Renal pelvis (tissue), 4 donors: ENCODE results near the gene TCTA. TPM values are rescaled to one million over a fixed set of nuclear protein-coding genes. Genes with fewer than 3 reads are reported as not detected.
"Not testable (repeated sequence)": the region's sequence is repeated elsewhere in the genome, so short reads cannot be mapped to it uniquely, and the experiment has no call there.

Experiments
- DNase-seq: peaks from one replicate; pipeline ENCODE4 v3.0.0-alpha.2; 2013
- polyA plus RNA-seq, 3 donors: library from polyadenylated mRNA; unstranded; fragments of 120-200 nt; gene quantifications; one replicate each; pipeline ENCODE4 v1.2.1, GENCODE V29; 2013; ENCODE audit not compliant: insufficient read length in 3 of 3

TCTA gene
- polyA plus RNA-seq, 3 donors: 32.5 to 40.4 (median 36.1) TPM

DNA sequence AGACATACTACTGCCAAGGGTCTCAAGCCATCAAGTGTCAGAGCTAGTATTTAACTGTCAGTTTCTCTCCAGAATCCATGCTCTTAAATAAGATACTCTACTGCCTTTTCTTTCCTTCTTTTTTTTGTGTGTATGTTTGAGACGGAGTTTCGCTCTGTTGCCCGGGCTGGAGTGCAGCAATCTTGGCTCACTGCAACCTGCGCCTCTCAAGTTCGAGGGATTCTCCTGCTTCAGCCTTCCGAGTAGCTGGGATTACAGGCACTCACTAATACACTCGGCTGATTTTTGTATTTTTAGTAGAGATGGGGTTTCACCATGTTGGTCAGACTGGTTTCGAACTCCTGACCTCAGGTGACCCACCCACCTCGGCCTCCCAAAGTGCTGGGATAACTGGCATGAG lies 6.7 kb upstream of the TCTA start:
- not testable (repeated sequence) for DNase-seq

- DNase-seq: no peak
Observed at GRCh38 chr3:49406571-49407565, 5.4 kb upstream of the TCTA start.

- no peak for DNase-seq
Observed at GRCh38 chr3:49410066-49410845, 2.0 kb upstream of the TCTA start.

DNA sequence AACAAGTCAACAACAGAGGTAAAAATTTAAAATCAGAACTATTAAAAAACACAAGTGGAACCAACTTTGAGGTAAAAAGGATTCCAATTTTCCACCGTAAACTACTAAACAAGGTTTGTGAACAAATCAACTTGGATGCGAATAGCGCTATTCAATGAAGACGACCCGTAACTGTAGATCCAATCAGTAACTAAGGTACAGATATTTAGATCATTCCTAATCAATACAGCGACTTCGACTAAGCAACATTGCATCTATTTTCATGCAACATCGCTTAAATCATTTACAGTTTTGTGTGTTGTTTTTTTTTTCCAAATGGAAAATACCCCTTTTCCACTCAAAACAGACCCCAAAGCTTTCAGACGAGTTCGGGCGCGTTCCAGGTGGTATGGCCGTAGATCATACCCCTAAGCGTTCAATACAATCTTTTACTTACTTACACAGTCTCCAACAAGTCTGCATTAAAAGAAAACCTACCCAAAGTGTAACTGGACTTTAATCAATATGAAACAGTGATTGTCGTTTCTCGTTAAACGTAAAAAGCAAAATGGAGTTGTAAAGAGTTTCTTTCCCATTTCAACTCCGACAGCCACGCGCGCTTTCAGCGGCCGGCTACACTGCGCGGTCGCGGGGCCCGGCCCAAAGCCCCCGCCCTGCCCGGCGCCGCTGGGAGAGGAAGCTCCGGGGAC lies 1.2 kb upstream of the TCTA start:
- DNase-seq: peak; percentile 24

DNA sequence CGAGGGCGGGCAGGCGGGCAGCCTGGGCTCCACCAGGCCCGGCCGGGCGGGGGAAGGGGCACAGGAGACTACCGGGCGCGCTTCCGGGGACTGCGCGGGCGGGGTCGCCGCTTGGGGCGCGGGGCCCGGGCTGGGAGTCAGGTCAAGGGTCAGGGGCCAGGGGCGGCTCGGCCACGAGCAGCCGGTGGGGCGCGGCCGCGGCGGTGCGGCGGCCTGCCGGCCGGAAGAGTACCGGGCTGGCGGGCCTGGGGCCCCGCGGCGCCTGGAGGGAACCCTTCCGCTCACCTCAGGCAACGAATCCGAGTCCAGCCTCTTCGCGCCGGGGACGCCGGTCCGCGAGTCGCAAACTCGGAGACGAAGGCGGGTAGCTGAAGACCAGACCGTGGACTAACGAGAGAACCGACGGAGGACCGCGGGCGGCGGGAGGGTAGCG lies 672 bp upstream of the TCTA start:
- no peak for DNase-seq

- DNase-seq: no peak
Observed at GRCh38 chr3:49412632-49413337, 562 bp downstream of the TCTA start.

DNA sequence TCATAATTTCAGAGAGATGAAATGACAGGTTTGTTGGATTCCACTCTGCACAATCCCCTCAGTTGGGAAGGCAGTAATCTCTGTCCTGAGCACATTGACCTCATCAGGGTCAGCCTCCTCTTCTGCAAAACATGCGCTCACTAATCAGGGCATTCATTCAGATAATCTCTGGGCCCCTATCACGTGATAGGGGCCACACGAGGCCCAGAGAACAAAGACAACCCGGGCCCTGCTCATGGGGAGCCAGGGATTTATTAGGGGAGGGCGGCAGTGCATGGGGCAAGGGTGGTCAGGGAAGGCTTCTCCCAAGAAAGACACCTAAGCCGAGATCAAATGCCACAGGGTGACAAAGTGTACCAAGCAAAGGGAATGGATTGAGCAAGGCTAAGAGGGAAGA lies 1.1 kb downstream of the TCTA start:
- DNase-seq: no peak

- DNase-seq: no peak
Observed at GRCh38 chr3:49414753-49415152, 2.5 kb downstream of the TCTA start.

- peak; percentile 29 for DNase-seq
Observed at GRCh38 chr3:49415931-49416601, 3.8 kb downstream of the TCTA start.

GRCh38 chr3:49416867-49417266 lies 4.6 kb downstream of the TCTA start:
- no peak for DNase-seq

DNA sequence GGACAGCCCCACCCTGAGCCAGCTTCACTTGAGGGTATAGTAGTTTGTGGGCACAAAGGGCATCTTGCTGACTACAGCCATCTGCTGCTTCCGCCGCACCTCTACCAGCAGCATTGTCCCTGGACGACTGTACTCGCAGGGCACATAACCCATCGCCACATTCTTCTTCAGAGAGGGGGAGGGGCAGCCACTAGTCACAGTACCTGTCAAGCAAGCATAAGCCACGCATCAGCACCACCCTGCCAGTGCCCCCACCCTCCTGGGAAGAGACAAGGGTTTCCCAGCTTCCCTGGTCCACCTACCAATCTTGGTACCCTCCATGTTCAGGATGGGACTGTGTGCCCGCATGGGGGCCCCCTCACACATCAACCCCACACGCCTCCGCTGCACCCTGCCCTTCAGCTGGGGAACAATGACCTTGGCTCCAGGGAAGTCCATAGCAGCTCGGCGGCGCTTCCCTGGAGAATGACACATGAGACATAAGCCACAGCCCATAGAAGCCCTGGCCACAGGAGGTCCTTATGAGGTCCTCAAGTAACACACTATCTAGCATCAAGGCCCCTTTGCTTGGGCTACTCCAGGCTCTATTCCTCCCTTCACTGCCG lies 5.4 kb downstream of the TCTA start:
- DNase-seq: no peak

GRCh38 chr3:49421890-49422378 lies 9.7 kb downstream of the TCTA start:
- no peak for DNase-seq

DNA sequence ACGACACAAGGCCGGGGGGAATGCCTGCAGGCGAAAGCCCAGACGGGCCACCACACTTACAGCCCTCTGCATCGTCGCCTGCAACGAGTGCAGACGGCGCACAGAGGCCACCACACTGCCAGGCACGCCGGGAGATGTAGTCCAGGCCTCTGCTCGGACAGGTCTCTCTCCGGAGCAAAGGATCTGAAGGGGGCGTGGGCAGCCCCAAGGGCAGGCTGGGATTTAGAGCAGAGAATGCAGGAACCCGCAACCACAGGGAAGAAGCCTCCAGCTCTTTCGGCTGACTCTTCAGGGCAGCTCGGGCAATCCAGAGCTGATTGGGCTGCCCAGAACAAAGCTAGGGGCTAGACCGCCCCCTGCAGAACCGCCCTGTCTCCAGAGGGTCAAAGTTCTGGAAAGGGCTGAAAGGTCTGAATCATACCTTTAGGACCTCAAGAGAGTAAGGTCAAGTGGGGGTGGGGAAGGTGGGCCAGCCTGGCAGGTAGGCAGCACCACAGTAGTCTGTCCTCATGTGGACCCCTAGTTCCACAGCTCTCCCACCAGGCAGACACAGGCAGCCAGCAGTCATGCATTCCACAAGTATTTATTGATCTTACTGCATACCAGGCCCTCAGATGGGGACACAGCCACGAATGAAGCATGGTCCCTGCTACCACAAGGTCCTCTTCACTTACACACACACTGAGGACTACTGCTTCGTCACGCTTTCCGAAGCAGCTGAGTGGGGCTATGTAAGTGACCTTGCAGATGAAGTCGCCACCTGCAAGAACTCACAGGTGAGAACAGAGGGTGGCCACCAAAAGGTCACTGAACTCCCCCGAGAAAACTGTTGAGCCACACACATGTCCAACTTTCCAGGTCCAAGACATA lies 10.4 kb downstream of the TCTA start, which contains the start of gene AMT:
TSS of gene AMT (minus strand) at position 95 of the 870 bp plus-strand sequence. CDS start at position 72, 23 bp downstream.
- peak; percentile 67 for DNase-seq

DNA sequence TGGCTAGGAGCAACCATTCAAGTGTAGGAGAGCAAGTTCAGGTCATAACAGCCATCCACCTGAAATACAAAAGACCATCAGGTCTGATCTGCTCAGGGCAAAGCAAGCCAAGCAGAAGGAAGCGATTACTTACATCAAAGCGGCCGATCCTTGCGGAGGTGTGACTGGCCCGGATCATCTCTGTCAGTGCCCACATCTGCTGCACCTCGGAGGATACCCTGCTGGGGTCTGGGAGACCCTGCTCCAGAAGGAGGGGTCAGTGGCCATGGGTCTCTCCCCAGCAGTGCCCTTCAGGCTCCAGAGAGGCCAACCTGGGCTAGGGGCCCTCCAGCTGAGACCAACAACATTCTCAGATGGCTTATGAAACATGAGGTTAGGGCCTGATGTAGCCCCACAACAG lies 12.6 kb downstream of the TCTA start:
- DNase-seq: no peak

GRCh38 chr3:49427586-49427985 lies 15.4 kb downstream of the TCTA start:
- DNase-seq: no peak

DNA sequence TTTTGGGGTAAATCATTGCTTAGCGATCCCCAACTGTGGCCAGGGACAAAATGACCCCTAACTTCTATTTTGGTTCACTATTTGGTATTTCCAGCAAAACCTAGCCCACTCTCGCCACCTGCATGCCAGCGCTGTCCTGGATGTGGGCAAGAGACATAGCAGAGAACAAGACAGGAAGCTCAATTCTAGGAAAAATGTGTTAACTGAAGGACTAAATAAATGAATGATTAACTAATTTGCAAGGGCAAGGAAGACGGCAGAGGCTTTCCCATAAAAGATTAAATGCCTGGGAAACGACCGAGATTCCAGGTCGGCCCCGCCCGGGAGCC lies 16.5 kb downstream of the TCTA start:
- peak; percentile 42 for DNase-seq

GRCh38 chr3:49434731-49435130 lies 22.5 kb downstream of the TCTA start:
- DNase-seq: no peak

DNA sequence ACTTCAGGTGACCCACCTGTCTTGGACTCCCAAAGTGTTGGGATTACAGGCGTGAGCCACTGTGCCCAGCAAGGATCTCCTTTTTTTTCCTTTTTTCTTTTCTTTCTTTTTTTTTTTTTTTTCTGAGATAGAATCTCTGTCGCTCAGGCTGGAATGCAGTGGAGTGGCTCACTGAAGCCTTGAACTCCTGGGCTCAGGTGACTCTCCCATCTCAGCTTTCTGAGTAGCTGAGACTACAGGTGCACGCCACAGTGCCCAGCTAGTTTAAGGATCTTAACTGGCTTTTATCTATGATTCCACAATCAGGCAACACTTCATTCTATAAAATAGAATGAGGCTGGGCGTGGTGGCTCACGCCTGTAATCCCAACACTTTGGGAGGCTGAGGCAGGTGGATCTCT lies 33.2 kb downstream of the TCTA start:
- no peak for DNase-seq

- no peak for DNase-seq
Observed at GRCh38 chr3:49453621-49454020, 41.4 kb downstream of the TCTA start.
